GM19467 (cell line): Measurements from ENCODE around the gene LRRN1.
"Not testable (repeated sequence)": the region's sequence is repeated elsewhere in the genome, so short reads cannot be mapped to it uniquely, and the experiment has no call there.

Experiments
- ATAC-seq: cut with Tn5 transposase; IDR thresholded peaks from one replicate; pipeline ENCODE4 v1.9.1; 2021; ENCODE audit warnings: mild to moderate bottlenecking, moderate library complexity; ENCODE audit not compliant: unreplicated experiment

Gene LRRN1

DNA sequence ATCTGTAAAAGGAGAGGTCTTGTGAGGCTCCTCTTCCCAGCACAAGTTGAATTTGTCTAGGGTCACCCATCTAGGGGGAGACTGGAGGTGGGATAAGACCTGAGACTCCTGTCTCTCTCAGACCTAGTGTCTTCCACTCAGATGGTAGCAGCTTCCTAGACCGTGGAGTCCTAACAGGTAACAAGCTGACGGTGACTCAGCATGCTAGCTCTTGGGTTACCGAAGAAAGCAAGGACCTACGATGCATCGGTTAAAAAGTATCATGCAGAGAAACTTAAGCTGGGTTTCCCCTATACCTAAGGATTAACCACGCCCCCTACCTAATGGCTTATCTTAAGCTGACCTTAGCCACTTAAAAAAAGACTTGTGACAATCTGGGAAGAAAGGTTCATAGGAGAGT is 7.6 kb downstream of the LRRN1 start:
- ATAC-seq: no peak

DNA sequence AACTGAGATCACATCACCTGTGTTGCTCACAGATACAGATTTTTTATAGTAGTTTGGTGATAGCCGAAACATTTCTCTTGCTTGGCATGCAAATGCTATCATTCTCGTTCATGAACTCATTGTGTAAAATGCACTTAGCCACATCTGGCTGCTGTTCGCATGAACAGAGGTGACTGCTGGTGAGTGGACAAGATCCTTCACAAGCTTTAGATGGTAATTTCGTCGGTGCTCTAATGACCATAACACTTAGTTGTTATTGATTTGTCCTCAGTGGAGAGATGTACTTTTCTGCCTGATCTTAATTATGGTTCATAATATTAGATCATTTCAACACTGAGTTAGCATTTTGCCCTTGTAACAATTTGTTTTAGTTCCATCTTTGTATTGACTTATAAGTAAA is 13.8 kb downstream of the LRRN1 start:
- no peak for ATAC-seq

GRCh38 chr3:3815206-3815605 is 16.0 kb downstream of the LRRN1 start:
- no peak for ATAC-seq

DNA sequence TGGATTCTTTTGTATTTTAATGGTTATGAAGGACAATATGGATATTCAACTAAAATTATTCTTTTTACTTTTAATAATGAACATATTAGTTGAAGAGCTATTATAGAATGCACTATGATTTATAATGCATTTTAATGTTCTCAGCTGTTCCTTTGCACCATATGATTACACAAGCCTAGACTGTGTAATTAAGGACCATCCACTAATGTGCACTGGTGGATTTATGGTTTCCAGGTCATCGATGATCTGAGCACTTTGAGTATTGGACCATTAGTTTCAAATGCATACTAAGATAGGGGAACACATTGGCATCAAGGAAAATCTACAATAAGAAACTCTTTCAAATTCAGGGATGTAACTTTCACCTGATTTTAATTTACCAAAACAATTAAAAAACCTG is 16.8 kb downstream of the LRRN1 start:
- ATAC-seq: no peak

DNA sequence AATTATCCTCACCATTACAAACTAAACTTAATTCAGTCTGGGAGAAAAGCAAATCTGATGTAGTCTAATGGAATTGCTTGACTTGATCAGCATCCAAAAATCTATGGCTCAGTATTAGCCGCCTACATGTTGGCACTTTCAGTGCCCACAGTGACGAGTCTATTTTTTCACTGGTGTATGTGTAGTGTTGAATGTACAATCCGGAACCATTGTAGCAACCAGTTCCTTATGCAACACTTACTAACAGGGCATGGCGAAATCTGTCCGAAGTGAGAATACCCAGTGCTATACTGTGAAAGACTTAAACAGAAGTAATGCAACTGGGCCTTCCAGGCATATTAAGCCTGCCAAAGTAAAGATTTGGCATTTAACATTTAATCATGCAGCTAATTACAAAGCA is 18.6 kb downstream of the LRRN1 start:
- no peak for ATAC-seq

- ATAC-seq: no peak
Measured at GRCh38 chr3:3821777-3822176, 22.5 kb downstream of the LRRN1 start.

GRCh38 chr3:3825035-3825434 is 25.8 kb downstream of the LRRN1 start:
- ATAC-seq: no peak

DNA sequence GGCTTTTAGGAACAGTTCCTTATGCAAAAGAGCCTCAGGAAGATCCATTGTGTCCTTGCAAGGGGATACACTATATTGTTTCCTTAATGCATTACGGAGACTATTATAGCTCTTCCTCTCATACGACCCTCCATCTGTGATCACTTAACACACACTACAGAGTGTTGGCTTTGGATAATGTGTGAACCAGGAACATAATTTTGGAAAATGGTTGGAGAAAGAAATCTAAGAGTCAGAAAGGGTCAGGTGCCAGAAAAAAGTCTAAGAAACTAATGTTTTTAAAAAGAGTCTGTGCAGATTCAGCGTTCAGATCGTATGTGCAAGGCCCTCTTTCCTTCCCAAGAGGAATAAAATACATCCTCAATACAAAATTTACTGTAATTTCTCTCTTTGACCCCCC is 27.3 kb downstream of the LRRN1 start:
- ATAC-seq: no peak

DNA sequence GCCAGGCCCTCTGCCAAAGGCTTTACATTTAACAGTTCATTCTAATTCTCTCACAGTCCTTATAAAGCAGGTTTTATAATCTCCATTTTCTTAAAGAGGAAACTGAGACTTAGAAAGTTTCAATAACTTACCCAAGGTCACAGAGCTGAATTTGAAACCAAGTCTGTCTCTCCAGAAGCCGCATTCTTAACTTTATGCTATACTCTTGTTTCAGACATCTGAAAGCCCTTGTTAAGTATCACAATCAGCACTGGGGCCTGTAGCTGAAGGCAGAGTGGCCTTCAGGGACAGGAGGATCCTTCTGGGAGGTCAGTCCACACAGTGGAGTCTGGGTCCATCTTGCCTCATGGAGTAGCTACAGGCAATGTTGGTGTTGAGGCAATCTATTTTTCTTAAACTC is 27.9 kb downstream of the LRRN1 start:
- ATAC-seq: no peak

DNA sequence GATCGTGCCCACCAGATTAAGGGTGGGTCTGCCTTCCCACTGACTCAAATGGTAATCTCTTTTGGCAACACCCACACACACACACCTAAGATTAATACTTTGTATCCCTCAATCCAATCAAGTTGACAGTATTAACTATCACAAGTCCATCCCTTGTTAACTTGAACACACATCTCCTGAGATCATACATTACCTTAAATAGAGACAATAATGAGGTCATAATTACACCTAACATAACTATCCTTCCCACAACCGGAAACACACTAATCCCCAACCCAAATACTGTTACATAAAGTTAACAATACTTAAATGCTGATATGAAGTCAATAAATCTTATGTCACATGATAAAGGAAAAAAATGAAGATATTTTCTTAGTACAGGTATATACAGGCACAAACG is 29.2 kb downstream of the LRRN1 start:
- ATAC-seq: not testable (repeated sequence)

- no peak for ATAC-seq
Measured at GRCh38 chr3:3836845-3837244, 37.6 kb downstream of the LRRN1 start.

DNA sequence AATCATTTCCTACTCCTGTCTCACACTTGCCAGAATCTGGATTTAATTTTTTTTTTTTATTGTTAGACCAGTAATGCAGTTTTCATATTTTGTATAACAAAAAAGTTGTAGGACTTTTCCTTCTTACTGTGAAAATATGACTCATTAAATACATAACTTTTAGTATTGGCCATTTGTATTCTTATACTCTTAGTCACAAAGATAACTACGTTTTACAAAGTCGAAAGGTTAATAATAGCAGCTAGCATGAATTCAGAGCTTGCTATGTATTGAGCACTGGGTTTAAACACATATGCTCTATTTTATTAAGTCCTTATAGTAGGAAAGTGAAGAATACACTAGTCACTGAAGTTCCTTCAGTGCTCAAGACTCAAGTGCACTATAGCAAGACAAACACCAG is 43.1 kb downstream of the LRRN1 start:
- ATAC-seq: no peak

- no peak for ATAC-seq
Measured at GRCh38 chr3:3847994-3848922, 49.0 kb downstream of the LRRN1 start.

DNA sequence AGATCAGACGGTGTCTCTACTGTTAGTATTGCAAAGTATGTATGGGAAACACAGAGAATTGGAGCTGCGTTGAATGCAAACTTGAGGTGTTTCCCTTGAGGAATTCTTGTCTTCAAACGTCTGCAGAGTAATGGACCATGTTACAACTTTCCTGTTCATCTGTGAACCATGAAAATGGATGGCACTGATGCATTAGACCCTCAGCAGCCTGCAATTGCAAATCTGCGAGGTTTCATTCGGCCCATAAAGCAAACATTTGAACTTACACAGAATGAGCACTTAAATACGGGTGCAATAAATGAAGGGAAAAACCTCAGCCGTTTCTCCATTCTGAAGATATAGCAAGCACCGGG is 49.7 kb downstream of the LRRN1 start:
- ATAC-seq: no peak

- no peak for ATAC-seq
Measured at GRCh38 chr3:3851621-3852323, 52.5 kb downstream of the LRRN1 start.

DNA sequence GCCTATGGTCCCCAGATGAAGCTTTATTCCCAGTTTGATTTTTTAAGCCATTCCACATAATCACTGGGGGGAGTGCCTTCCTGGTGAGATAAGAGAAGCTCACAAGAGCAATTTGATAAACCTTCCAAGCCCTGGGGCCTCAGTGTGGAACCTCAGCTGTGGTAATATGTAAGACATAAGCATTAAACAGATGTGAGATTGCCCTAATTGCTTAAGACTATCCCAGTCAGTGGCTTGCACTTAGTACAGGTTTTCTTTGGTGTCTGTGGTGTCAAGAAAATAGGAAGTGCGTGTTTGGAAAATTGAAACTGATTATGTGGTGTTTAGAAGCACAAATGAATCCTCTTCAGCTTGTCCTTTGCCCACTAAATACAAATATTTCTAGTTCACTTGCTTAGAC is 54.3 kb downstream of the LRRN1 start:
- no peak for ATAC-seq

DNA sequence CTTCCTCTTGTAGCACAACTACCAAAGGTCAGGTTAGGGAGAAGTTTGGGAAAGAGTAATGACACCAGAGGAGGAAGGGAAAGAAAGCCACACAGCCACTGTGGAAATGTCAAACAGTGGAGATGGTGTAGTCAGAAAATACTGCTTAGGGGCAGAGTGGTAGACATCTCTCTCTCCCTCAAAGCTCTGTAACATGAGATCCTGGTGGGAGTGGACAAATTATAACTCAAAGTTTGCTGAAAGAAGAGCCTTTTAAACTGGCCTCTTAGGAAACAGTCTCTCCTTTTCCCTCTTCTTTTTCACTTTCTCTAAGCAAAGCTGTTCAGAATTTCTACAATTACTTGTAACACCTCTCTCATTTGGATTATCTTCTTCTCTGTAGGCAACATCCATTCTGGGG is 55.8 kb downstream of the LRRN1 start:
- ATAC-seq: no peak

DNA sequence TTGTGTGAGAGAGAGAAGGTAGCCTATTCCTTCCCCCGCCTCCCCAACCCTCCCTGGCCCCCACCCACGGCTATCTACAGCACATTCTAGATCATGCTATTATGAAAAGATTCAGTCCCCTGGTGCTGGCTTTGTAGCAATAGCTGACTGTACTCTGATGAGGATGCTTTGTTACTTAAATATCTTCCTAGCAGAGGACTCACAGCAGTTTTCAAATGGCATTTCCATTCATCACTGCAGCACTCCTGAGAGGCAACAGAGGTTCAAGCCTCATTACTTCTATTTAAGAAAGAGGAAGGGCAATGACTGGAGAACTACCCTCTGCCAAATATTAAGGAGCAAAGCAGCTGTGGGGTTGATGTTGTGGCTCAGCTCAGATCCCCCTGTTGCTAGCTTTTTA is 61.0 kb downstream of the LRRN1 start:
- ATAC-seq: no peak

DNA sequence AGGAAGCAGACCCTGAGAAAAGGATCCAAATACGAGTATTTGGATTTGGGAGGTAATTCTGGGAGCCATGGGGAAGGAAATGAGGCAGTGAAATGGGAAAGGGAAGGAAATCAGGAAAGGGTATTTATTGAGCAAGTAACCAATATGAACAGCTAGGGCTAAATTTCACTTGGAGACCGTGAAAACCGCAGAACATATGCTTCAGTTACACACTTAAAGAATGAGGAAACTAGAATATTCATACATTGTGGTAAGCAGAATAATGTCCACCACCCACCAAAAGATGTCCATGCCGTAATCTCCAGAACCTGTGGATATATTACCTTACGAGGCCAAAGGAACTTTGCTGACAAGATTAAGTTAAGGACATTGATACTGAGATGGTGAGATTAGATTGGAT is 63.3 kb downstream of the LRRN1 start:
- ATAC-seq: no peak

GRCh38 chr3:3875491-3875890 is 76.3 kb downstream of the LRRN1 start:
- no peak for ATAC-seq

DNA sequence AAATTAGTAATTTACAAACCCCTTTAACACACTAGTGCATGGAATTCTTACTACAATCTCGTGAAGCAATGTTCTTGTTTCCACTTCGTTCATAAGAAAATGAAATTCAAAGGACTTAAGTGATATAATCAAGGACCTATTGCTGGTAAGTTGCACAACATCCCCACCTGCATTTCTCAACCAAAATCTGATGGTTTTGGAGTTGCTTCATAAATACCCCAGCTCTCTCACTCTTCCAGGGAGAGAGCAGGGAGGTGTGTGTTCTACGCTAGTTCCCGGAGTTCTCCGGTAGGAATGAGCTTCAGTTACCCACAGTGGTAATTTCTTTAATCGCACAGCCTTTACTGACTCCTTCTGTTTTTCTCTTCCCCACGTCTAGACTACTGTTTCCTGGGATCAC is 81.8 kb downstream of the LRRN1 start:
- no peak for ATAC-seq

GRCh38 chr3:3887311-3887710 is 88.1 kb downstream of the LRRN1 start:
- ATAC-seq: not testable (repeated sequence)
